Heart left ventricle (tissue), 16 donors: ENCODE results near the gene PPP1R9B. TPM values are rescaled to one million over a fixed set of nuclear protein-coding genes. Genes with fewer than 3 reads are reported as not detected.

Experiments
- ATAC-seq, 4 donors: fragments of 200-7000 bp; cut with Tn5 transposase; one replicate each; pipeline ENCODE4 v1.9.1; 2020 to 2022; ENCODE audit warnings: moderate library complexity in 4 of 4, mild to moderate bottlenecking in 3 of 4, moderate number of reproducible peaks in 1 of 4
- DNase-seq, 5 donors: peaks; one replicate each; pipeline ENCODE4 v3.0.0-alpha.2; 2020
- H3K27ac ChIP-seq, 12 donors: fragments of 200-600 bp; sonication (generic) in 4 of 12; one replicate each; pipeline versions ENCODE4 v1.5.0 to v1.8.0; 2016 to 2022; ENCODE audit warnings: mild to moderate bottlenecking in 2 of 12
- H3K27me3 ChIP-seq, 9 donors: fragments of 200-600 bp; sonication (generic) in 2 of 9; one replicate each; pipeline versions ENCODE4 v1.5.1 to v1.8.0; 2016 to 2022; ENCODE audit warnings: mild to moderate bottlenecking in 3 of 9
- H3K36me3 ChIP-seq, 9 donors: fragments of 200-600 bp; sonication (generic) in 2 of 9; one replicate each; pipeline versions ENCODE4 v1.5.0 to v1.8.0; 2018 to 2022; ENCODE audit warnings: mild to moderate bottlenecking in 2 of 9
- H3K4me1 ChIP-seq, 12 donors: fragments of 200-600 bp; sonication (generic) in 4 of 12; one replicate each; pipeline versions ENCODE4 v1.5.0 to v1.8.0; 2016 to 2022; ENCODE audit warnings: mild to moderate bottlenecking in 3 of 12
- H3K4me3 ChIP-seq, 12 donors: fragments of 200-600 bp; sonication (generic) in 4 of 12; one replicate each; pipeline versions ENCODE4 v1.5.0 to v1.8.0; 2017 to 2022; ENCODE audit warnings: mild to moderate bottlenecking in 9 of 12, moderate library complexity in 4 of 12
- H3K9me3 ChIP-seq, 12 donors: fragments of 200-600 bp; sonication (generic) in 4 of 12; one replicate each; pipeline versions ENCODE4 v1.5.0 to v1.8.0; 2016 to 2022; ENCODE audit warnings: mild to moderate bottlenecking in 1 of 12
- POLR2A ChIP-seq, 2 donors: fragments of 450-650 bp; IDR thresholded peaks; one replicate each; pipeline ENCODE4 v1.6.1; 2017; ENCODE audit warnings: antibody characterized with exemption in 2 of 2, mild to moderate bottlenecking in 2 of 2, moderate library complexity in 2 of 2
- WGBS, 4 donors: extraction: QIAGEN DNeasy Blood & Tissue Kit in 2 of 4; methylation state at CpG; one replicate each; pipeline versions ENCODE4 v1.1.5 to v1.1.7; 2013 to 2018; 5-methylcytosine and 5-hydroxymethylcytosine counted together
- intact Hi-C, 10 donors: fragments of 100-400 bp; cut with DNase I; formaldehyde crosslinking; loops; one replicate each; pipeline versions ENCODE4 v1.11.1 to v1.14.2; 2022
- polyA plus RNA-seq, 2 donors: library from polyadenylated mRNA; stranded (reverse); fragments of 200-250 nt; gene quantifications; one replicate each; pipeline ENCODE4 v1.2.3, GENCODE V29; 2013
- total RNA-seq, 9 donors: library from RNA; depleted of rRNA in 2 of 9; stranded (reverse); fragments of >200 nt in 2 of 9; fragmentation: NEBNext Ultra II Directional in 3 of 9; extraction: Animal tissue kit (Norgen Biotek cat#: 25700) in 3 of 9; gene quantifications; one replicate each; pipeline versions ENCODE4 v1.1.0 to v1.2.4, GENCODE V29; 2016 to 2023
- TF ChIP-seq, protein P1 (sequence below), 12 donors: fragments of 200-600 bp; sonication (generic) in 4 of 12; IDR thresholded peaks; one replicate each; pipeline versions ENCODE4 v1.5.0 to v1.8.0; 2018 to 2022; ENCODE audit warnings: antibody characterized with exemption in 12 of 12, mild to moderate bottlenecking in 5 of 12
- donor health status: ischemic (EF 13 %, LVEDD 7.1; RV severe dilation, severe dysfunction).
- donor health status: healthy with polysubstance abuse.
- donor health status: DM: no; HTN: yes; CAD: no.
- donor health status: DM: no; HTN: no; CAD: no.
- donor health status: ischemic (EF 25% LVEDD 6.9; RV normal size, moderate dysfunction).
- donor health status: ischemic (EF 25% LVEDD 5.7; RV mildly dilated, moderate dysfunction).
- donor health status: healthy.
- donor health status: DM: yes; HTN: yes; CAD: no.
- donor health status: ischemic (EF 35%, LVEDD 5.7; RV mildly dilated, moderate dysfunction).
- donor health status: nonischemic (EF 11% LVEDD 7.7; RV severe dilation, severe dysfunction).
- donor health status: DM: yes; HTN: yes; CAD: no.
- donor health status: PGD.
- donor health status: ischemic (EF 29% LVEDD 5.4; RV normal size, mild dysfunction).
- donor health status: nonischemic (EF 23%, LVEDD 6.1; RV moderate dilation, normal function).

Gene PPP1R9B
- total and polyA plus RNA-seq, 11 donors: 17.0 to 55.9 (median 31.3) TPM

- intact Hi-C loops: loop anchor here in 5 of 10 donors (5.0 to 10.0 kb wide), 3 partner anchors 54 to 196 kb away; partner anchors contain the start of gene PPP1R9B (in 1 of the 5)
- no peak for DNase-seq
- WGBS, 4 donors: 69 to 81% (median 77%) methylated on average over 4 of the region's 4 CpGs
- Histone ChIP-seq H3K27me3 (no peaks in the 10 kb centered on the region), H3K4me3 (no peak overlapping the region), H3K36me3 (peaks cover 0 to 46% (median 35%) of the 10 kb centered on the region in 9 donors), H3K4me1 (peaks cover 0 to 86% (median 41%) of the 10 kb centered on the region in 12 donors), H3K9me3 (no peaks in the 10 kb centered on the region), H3K27ac (peak overlapping the region in 10 of 12 donors; percentile 4 to 94 (median 34))
- no peak for ATAC-seq
- no peak for TF ChIP-seq POLR2A (IDR thresholded peaks at IDR 0.05)
- TF ChIP-seq, protein P1, sequence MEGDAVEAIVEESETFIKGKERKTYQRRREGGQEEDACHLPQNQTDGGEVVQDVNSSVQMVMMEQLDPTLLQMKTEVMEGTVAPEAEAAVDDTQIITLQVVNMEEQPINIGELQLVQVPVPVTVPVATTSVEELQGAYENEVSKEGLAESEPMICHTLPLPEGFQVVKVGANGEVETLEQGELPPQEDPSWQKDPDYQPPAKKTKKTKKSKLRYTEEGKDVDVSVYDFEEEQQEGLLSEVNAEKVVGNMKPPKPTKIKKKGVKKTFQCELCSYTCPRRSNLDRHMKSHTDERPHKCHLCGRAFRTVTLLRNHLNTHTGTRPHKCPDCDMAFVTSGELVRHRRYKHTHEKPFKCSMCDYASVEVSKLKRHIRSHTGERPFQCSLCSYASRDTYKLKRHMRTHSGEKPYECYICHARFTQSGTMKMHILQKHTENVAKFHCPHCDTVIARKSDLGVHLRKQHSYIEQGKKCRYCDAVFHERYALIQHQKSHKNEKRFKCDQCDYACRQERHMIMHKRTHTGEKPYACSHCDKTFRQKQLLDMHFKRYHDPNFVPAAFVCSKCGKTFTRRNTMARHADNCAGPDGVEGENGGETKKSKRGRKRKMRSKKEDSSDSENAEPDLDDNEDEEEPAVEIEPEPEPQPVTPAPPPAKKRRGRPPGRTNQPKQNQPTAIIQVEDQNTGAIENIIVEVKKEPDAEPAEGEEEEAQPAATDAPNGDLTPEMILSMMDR (IDR thresholded peaks at IDR 0.05): no peak
These were observed 51.9 kb downstream of the PPP1R9B start for GRCh38 chr17:50098583-50098982.

DNA sequence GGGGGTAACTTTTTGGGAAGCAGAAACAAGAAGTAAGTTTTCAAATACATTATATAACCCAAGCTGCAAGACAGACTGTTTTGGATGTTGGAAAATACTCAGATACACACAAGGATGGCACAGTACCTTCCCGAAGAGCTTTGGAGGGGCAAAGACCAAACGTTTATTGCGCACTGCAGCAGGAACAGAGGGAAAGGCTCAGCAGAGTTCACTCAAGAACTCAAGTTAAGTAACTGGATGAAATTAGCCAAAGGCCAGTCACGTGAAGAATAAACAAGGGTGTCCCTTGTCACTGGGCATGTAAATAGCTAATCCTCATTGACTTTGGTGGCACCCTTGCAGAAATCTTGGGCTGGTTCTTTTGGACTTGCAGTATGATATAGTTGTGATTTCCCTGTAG is 52.6 kb downstream of the PPP1R9B start:
- TF ChIP-seq POLR2A (IDR thresholded peaks at IDR 0.05): no peak
- TF ChIP-seq, protein P1 (IDR thresholded peaks at IDR 0.05): no peak
- no peaks in the 10 kb centered on the region for H3K9me3 ChIP-seq
- H3K36me3 ChIP-seq: peaks cover 0 to 44% (median 34%) of the 10 kb centered on the region in 9 donors
- intact Hi-C loops: loop anchor here in 5 of 10 donors (5.0 to 10.0 kb wide), 3 partner anchors 54 to 197 kb away; partner anchors contain the start of gene PPP1R9B (in 1 of the 5)
- no peak for DNase-seq
- no peak overlapping the region for H3K4me3 ChIP-seq
- peak overlapping the region in 6 of 12 donors; percentile 9 to 97 (median 91) for H3K27ac ChIP-seq
- H3K27me3 ChIP-seq: no peaks in the 10 kb centered on the region
- no peak for ATAC-seq
- H3K4me1 ChIP-seq: peaks cover 0 to 79% (median 40%) of the 10 kb centered on the region in 12 donors
- WGBS, 4 donors: 47 to 71% (median 67%) methylated on average over 4 of the region's 4 CpGs

DNA sequence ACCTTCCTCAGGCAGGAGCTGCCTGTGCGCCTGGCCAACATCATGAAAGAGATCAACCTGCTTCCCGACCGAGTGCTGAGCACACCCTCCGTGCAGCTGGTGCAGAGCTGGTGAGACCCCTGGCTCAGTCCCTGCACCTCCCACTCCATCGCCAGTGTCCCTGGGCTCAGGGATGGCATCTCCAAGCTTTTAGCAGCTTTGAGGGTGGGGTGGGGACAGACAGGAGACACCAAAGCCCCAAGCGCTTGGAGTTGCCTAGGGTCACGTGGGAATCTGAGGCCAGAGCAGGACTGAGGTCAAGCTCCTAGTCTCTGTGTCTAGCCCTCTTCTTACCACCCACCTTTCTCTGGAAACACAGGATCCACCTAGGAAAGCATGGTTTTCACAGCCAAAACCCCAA is 53.0 kb downstream of the PPP1R9B start:
- peak in 1 of 5 donors; percentile 47 for DNase-seq
- Histone ChIP-seq H3K9me3 (no peaks in the 10 kb centered on the region), H3K27me3 (no peaks in the 10 kb centered on the region), H3K36me3 (peaks cover 0 to 44% (median 34%) of the 10 kb centered on the region in 9 donors), H3K27ac (peak overlapping the region in 7 of 12 donors; percentile 85 to 97 (median 92)), H3K4me1 (peaks cover 0 to 74% (median 37%) of the 10 kb centered on the region in 12 donors), H3K4me3 (no peak overlapping the region)
- TF ChIP-seq POLR2A (IDR thresholded peaks at IDR 0.05): no peak
- TF ChIP-seq, protein P1 (IDR thresholded peaks at IDR 0.05): no peak
- intact Hi-C loops: loop anchor here in 5 of 10 donors (5.0 to 10.0 kb wide), 3 partner anchors 55 to 197 kb away; partner anchors contain the start of gene PPP1R9B (in 1 of the 5)
- ATAC-seq: no peak
- WGBS, 4 donors: 29 to 62% (median 54%) methylated on average over 3 to 7 of the region's 7 CpGs

- Histone ChIP-seq H3K9me3 (no peaks in the 10 kb centered on the region), H3K36me3 (peaks cover 0 to 44% (median 34%) of the 10 kb centered on the region in 9 donors), H3K4me1 (peaks cover 0 to 68% (median 35%) of the 10 kb centered on the region in 12 donors), H3K4me3 (peak overlapping the region in 9 of 12 donors; percentile 69 to 97 (median 80)), H3K27ac (peak overlapping the region in 10 of 12 donors; percentile 85 to 97 (median 90)), H3K27me3 (no peaks in the 10 kb centered on the region)
- no peak for TF ChIP-seq POLR2A (IDR thresholded peaks at IDR 0.05)
- TF ChIP-seq, protein P1 (IDR thresholded peaks at IDR 0.05): no peak
- 45 to 61% (median 50%) methylated on average over 3 of the region's 3 CpGs for WGBS, 4 donors
- intact Hi-C loops: loop anchor here in 5 of 10 donors (5.0 to 10.0 kb wide), 3 partner anchors 56 to 198 kb away; partner anchors contain the start of gene PPP1R9B (in 1 of the 5)
- DNase-seq (peak in 1 of 5 donors; percentile 38), ATAC-seq (no peak)
These were observed 53.7 kb downstream of the PPP1R9B start for GRCh38 chr17:50096758-50097157.
